ENCODE measurements around the gene SENP5.
A peak's percentile ranks its signal among the peaks of the same experiment; 100 is the strongest.

SENP5 gene

DNA sequence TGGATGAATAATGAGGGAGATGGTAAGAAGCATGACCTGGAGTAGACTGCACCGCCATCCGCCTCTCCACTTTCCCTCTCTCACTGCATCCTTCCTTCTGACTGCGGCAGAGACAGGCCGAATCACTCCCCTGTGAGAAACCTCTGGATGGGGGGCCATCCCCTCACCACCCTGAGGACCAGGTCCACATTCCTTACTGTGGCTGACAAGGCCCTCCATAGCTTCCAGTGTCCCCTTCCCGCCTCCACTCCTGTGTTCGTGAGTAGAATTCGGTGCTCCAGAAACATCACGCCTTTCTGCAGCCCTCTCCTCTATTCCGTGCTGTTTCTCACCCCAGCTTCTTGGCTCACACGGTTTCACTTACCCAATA lies 98.1 kb downstream of the SENP5 start:
- Histone ChIP-seq H2BK15ac (replicated peaks; ENCODE audit: low read depth) (no peak overlapping the region), H3K9ac (ENCODE audit: low read length) (no peak overlapping the region), H3K79me2 (ENCODE audit: control insufficient read depth, insufficient read depth, low read length) (no peaks in the 10 kb centered on the region), H4K5ac (ENCODE audit: low read length) (no peak overlapping the region), H3K4me3 (ENCODE audit: low read length) (no peak overlapping the region), H3K18ac (ENCODE audit: low read length) (no peak overlapping the region), H3K4me2 (ENCODE audit: low read length) (no peak overlapping the region), H3K27me3 (ENCODE audit: insufficient read depth, low read length, poor library complexity) (peaks cover 36% of the 10 kb centered on the region), H2AK5ac (ENCODE audit: low read length) (no peak overlapping the region), H4K8ac (ENCODE audit: low read depth, low read length) (no peak overlapping the region), H3K4ac (ENCODE audit: low read depth, low read length) (no peak overlapping the region), H3K23ac (ENCODE audit: low read length) (no peak overlapping the region), H2BK5ac (ENCODE audit: low read length) (no peak overlapping the region), H3K4me1 (ENCODE audit: control insufficient read depth, low read depth, low read length) (no peaks in the 10 kb centered on the region), H3K56ac (ENCODE audit: low read length) (no peak overlapping the region), H3K27ac (ENCODE audit: low read depth, low read length) (no peak overlapping the region), H2BK120ac (ENCODE audit: low read depth, low read length) (no peak overlapping the region), H3K36me3 (ENCODE audit: control insufficient read depth, insufficient read depth, low read length) (no peaks in the 10 kb centered on the region), H3K79me1 (ENCODE audit: low read length) (no peaks in the 10 kb centered on the region)
- DNase-seq: no peak
- WGBS (ENCODE audit: extremely low coverage, insufficient coverage, low lambda C conversion rate): no CpG with 5 or more reads among the region's 10 CpGs

DNA sequence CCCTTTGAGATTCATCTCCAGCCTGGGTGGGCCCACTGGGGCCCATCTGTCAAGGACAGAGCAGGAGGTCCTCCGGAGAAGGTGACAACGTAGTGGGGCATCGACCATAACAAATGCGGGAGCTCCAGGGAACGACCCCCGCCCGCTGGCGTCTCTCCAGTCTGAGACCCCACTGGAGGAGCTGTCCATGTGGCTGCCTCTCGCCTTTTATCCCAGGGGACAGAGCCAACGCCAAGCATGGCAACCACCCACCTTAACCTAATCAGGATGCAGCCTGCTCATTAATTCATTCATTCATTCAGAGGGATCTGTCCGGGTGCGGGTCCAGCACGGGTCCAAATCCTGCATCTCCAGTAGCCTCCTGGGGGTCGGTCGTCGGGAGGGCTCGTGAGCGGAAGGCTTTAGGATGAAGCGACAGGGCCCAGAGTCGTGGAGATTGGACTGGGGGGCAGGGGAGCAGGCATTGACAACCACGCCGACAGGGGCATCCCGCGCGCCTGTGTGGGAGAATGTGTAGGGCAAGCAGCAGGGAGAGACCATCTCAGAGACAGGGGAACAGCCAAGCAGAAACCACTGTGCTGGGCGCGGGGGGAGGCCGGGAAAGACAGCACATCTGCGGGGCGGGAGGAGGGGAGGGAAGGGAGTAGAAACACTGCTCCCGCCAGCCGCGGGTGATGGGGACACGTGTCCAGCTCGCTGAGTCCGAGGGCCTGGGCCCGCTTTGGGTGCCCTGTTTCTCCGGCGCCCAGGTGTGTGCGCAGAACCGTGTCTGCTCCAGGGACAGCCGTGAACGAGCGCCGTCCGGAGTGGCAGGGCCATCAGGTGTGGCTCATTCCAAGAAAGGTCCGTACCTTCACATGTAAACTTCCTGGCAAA lies 99.0 kb downstream of the SENP5 start:
- no peak overlapping the region for H3K18ac ChIP-seq (ENCODE audit: low read length)
- no peak overlapping the region for H4K5ac ChIP-seq (ENCODE audit: low read length)
- H3K4me2 ChIP-seq (ENCODE audit: low read length): no peak overlapping the region
- no peaks in the 10 kb centered on the region for H3K79me1 ChIP-seq (ENCODE audit: low read length)
- H2BK15ac ChIP-seq (replicated peaks; ENCODE audit: low read depth): no peak overlapping the region
- no peak overlapping the region for H4K8ac ChIP-seq (ENCODE audit: low read depth, low read length)
- peaks cover 38% of the 10 kb centered on the region for H3K27me3 ChIP-seq (ENCODE audit: insufficient read depth, low read length, poor library complexity)
- H3K56ac ChIP-seq (ENCODE audit: low read length): no peak overlapping the region
- no CpG with 5 or more reads among the region's 47 CpGs for WGBS (ENCODE audit: extremely low coverage, insufficient coverage, low lambda C conversion rate)
- no peak overlapping the region for H2BK5ac ChIP-seq (ENCODE audit: low read length)
- no peaks in the 10 kb centered on the region for H3K36me3 ChIP-seq (ENCODE audit: control insufficient read depth, insufficient read depth, low read length)
- no peak overlapping the region for H3K4ac ChIP-seq (ENCODE audit: low read depth, low read length)
- peak; percentile 53 for DNase-seq
- H2BK120ac ChIP-seq (ENCODE audit: low read depth, low read length): no peak overlapping the region
- no peak overlapping the region for H3K4me3 ChIP-seq (ENCODE audit: low read length)
- H3K79me2 ChIP-seq (ENCODE audit: control insufficient read depth, insufficient read depth, low read length): no peaks in the 10 kb centered on the region
- H3K4me1 ChIP-seq (ENCODE audit: control insufficient read depth, low read depth, low read length): no peaks in the 10 kb centered on the region
- no peak overlapping the region for H3K9ac ChIP-seq (ENCODE audit: low read length)
- H3K27ac ChIP-seq (ENCODE audit: low read depth, low read length): no peak overlapping the region
- no peak overlapping the region for H2AK5ac ChIP-seq (ENCODE audit: low read length)
- peak overlapping the region; percentile 94 for H3K23ac ChIP-seq (ENCODE audit: low read length)

DNA sequence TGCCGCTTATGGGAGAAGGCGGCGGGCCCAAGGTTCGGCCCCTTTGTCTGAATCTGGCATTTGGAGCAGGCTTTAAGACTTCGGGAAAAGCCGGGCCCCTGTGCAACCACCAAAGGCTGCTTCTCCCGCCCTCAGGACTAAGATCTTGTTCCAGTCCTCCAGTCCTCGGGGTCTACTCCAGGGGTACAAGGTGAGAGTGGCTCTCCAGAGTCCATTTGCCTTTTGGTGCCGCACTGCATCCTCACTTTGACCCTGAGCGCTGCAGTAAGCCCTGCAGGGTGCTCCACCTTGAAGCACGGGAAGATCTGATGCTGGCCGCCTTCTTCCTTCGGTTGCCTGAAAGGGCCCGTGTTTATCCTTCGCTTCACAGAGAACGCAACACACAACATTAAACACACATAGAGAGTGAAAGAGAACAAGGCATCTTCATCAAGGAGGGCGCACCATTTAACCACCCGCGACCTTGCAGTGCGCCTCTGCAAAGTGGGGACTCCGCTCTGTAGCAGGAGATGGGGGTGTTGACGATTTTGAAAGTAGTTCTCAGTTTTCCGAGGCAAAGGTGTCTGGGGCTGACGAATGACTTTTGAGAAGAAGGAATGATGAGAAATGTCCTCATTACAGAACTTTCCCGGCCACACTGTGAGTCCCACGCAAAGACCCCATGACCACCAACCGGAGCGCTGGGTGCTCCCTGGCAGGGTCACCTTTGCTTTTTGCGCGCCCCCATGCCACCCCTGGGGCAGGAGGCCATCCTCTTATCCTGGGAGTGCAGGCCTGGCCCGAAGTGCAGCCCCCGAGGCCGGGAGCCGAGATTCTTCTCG lies 99.9 kb downstream of the SENP5 start:
- H3K4me2 ChIP-seq (ENCODE audit: low read length): no peak overlapping the region
- no peak overlapping the region for H2BK5ac ChIP-seq (ENCODE audit: low read length)
- H3K27ac ChIP-seq (ENCODE audit: low read depth, low read length): no peak overlapping the region
- peak overlapping the region; percentile 68 for H3K23ac ChIP-seq (ENCODE audit: low read length)
- WGBS (ENCODE audit: extremely low coverage, insufficient coverage, low lambda C conversion rate): no CpG with 5 or more reads among the region's 35 CpGs
- H3K56ac ChIP-seq (ENCODE audit: low read length): no peak overlapping the region
- no peaks in the 10 kb centered on the region for H3K4me1 ChIP-seq (ENCODE audit: control insufficient read depth, low read depth, low read length)
- DNase-seq: no peak
- no peak overlapping the region for H3K4ac ChIP-seq (ENCODE audit: low read depth, low read length)
- no peak overlapping the region for H2AK5ac ChIP-seq (ENCODE audit: low read length)
- H4K8ac ChIP-seq (ENCODE audit: low read depth, low read length): no peak overlapping the region
- no peaks in the 10 kb centered on the region for H3K36me3 ChIP-seq (ENCODE audit: control insufficient read depth, insufficient read depth, low read length)
- H3K9ac ChIP-seq (ENCODE audit: low read length): no peak overlapping the region
- no peaks in the 10 kb centered on the region for H3K79me1 ChIP-seq (ENCODE audit: low read length)
- H3K4me3 ChIP-seq (ENCODE audit: low read length): no peak overlapping the region
- no peak overlapping the region for H2BK15ac ChIP-seq (replicated peaks; ENCODE audit: low read depth)
- H3K79me2 ChIP-seq (ENCODE audit: control insufficient read depth, insufficient read depth, low read length): no peaks in the 10 kb centered on the region
- no peak overlapping the region for H3K18ac ChIP-seq (ENCODE audit: low read length)
- no peak overlapping the region for H2BK120ac ChIP-seq (ENCODE audit: low read depth, low read length)
- no peak overlapping the region for H4K5ac ChIP-seq (ENCODE audit: low read length)
- peaks cover 38% of the 10 kb centered on the region for H3K27me3 ChIP-seq (ENCODE audit: insufficient read depth, low read length, poor library complexity)

DNA sequence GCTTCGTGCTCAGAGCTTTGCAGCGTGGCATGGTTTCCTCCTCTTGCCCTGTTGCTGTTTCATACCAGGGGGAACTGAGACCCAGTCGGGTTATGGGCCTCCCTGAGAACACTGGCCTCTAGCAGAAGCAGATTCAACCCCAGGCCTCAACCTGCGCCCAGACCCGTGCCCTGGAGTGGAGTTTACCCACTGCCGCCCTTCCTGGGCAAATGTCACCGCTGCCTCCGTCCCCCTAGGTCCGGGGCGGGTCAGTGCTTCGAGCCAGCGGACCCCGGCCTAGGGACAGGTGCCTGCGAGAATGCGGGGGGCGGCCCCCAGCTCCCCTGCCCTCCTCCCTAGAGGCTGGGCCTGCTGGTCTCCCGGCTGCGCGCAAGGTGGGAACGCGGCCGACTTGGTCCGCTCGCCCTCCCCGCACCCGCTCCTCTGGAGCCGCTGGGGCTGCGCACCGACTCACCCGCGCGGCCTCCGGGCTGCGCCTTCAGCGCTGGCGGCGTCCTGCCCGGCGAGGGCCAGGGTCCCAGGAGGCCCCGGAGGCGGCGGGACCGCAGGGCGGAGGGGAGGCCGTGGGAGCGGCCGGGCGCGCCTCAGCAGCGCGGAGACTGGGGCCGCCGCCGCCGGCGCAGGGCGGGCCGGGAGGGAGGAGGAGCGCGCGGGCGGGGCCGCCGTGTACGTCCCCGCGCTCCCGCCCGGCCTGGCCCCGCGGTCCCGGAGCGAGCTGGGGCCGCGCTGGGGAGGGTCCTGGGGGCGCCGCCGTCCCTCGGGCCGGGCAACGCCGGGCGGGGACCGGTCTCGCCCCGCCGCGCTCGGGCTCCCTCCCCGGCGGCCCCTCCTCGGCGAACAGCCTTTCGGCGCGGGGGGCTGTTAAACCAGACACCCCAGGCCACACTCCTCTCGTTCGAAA lies 100.8 kb downstream of the SENP5 start, which contains the start of gene PIGZ:
Gene PIGZ, minus strand, starts transcription at position 601 of the 901 bp plus-strand sequence. CDS start 16,802 bp downstream, outside the sequence.
- H3K79me2 ChIP-seq (ENCODE audit: control insufficient read depth, insufficient read depth, low read length): no peaks in the 10 kb centered on the region
- H3K4me2 ChIP-seq (ENCODE audit: low read length): peak within 1 kb of the TSS; percentile 71
- no peaks in the 10 kb centered on the region for H3K79me1 ChIP-seq (ENCODE audit: low read length)
- DNase-seq: no peak
- H2BK15ac ChIP-seq (replicated peaks; ENCODE audit: low read depth): no peak within 1 kb of the TSS
- peak within 1 kb of the TSS; percentile 68 for H3K23ac ChIP-seq (ENCODE audit: low read length)
- peak within 1 kb of the TSS; percentile 79 for H3K56ac ChIP-seq (ENCODE audit: low read length)
- H2AK5ac ChIP-seq (ENCODE audit: low read length): no peak within 1 kb of the TSS
- H3K9ac ChIP-seq (ENCODE audit: low read length): peak within 1 kb of the TSS; percentile 60
- no CpG with 5 or more reads among the region's 98 CpGs for WGBS (ENCODE audit: extremely low coverage, insufficient coverage, low lambda C conversion rate)
- H3K27me3 ChIP-seq (ENCODE audit: insufficient read depth, low read length, poor library complexity): peaks cover 38% of the 10 kb centered on the region
- H4K5ac ChIP-seq (ENCODE audit: low read length): no peak within 1 kb of the TSS
- H3K4me3 ChIP-seq (ENCODE audit: low read length): peak within 1 kb of the TSS; percentile 13
- no peak within 1 kb of the TSS for H2BK5ac ChIP-seq (ENCODE audit: low read length)
- H3K27ac ChIP-seq (ENCODE audit: low read depth, low read length): no peak within 1 kb of the TSS
- H3K36me3 ChIP-seq (ENCODE audit: control insufficient read depth, insufficient read depth, low read length): no peaks in the 10 kb centered on the region
- H2BK120ac ChIP-seq (ENCODE audit: low read depth, low read length): no peak within 1 kb of the TSS
- H3K4ac ChIP-seq (ENCODE audit: low read depth, low read length): no peak within 1 kb of the TSS
- no peak within 1 kb of the TSS for H3K18ac ChIP-seq (ENCODE audit: low read length)
- H3K4me1 ChIP-seq (ENCODE audit: control insufficient read depth, low read depth, low read length): no peaks in the 10 kb centered on the region
- H4K8ac ChIP-seq (ENCODE audit: low read depth, low read length): no peak within 1 kb of the TSS

DNA sequence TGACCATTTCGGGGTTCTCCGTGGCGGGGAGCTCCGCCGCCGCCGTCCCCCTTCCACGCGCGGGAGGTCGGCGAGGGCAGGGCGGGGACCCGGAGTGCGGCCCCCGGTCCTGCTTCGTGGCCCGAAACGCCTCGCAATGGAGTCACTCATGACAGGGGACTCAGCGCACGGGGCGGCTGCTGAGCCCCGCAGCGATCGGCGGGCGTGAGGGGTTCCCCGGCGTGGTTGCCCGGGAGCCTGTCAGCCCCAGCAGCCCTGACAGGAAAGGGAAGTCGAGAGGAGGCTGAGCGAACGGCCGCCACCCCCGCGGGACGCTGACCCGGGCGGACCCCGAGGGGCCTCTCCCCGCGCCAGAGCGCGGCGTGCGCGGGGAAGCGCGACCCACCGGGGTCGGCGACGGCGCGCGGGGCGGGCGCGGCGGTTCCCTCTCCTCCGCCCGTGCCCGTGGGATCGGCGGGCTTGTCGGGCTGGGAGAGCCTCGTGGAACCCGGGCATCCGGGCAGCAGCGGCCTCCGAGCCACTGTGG lies 101.5 kb downstream of the SENP5 start:
- no peak overlapping the region for H3K23ac ChIP-seq (ENCODE audit: low read length)
- H3K18ac ChIP-seq (ENCODE audit: low read length): no peak overlapping the region
- no peak overlapping the region for H4K5ac ChIP-seq (ENCODE audit: low read length)
- H3K27me3 ChIP-seq (ENCODE audit: insufficient read depth, low read length, poor library complexity): peaks cover 38% of the 10 kb centered on the region
- WGBS (ENCODE audit: extremely low coverage, insufficient coverage, low lambda C conversion rate): no CpG with 5 or more reads among the region's 72 CpGs
- H3K4me2 ChIP-seq (ENCODE audit: low read length): peak overlapping the region; percentile 71
- no peak overlapping the region for H2BK5ac ChIP-seq (ENCODE audit: low read length)
- no peak overlapping the region for H2BK120ac ChIP-seq (ENCODE audit: low read depth, low read length)
- H3K27ac ChIP-seq (ENCODE audit: low read depth, low read length): no peak overlapping the region
- no peak overlapping the region for H2BK15ac ChIP-seq (replicated peaks; ENCODE audit: low read depth)
- peak overlapping the region; percentile 13 for H3K4me3 ChIP-seq (ENCODE audit: low read length)
- H3K4ac ChIP-seq (ENCODE audit: low read depth, low read length): no peak overlapping the region
- H2AK5ac ChIP-seq (ENCODE audit: low read length): no peak overlapping the region
- H3K4me1 ChIP-seq (ENCODE audit: control insufficient read depth, low read depth, low read length): no peaks in the 10 kb centered on the region
- H3K79me2 ChIP-seq (ENCODE audit: control insufficient read depth, insufficient read depth, low read length): no peaks in the 10 kb centered on the region
- peak overlapping the region; percentile 79 for H3K56ac ChIP-seq (ENCODE audit: low read length)
- no peaks in the 10 kb centered on the region for H3K79me1 ChIP-seq (ENCODE audit: low read length)
- no peak for DNase-seq
- peak overlapping the region; percentile 60 for H3K9ac ChIP-seq (ENCODE audit: low read length)
- no peaks in the 10 kb centered on the region for H3K36me3 ChIP-seq (ENCODE audit: control insufficient read depth, insufficient read depth, low read length)
- H4K8ac ChIP-seq (ENCODE audit: low read depth, low read length): no peak overlapping the region
